C4-2B (cell line): ENCODE measurements around the gene CAD.

ENCODE experiments used
- H3K27ac ChIP-seq: fragments of 450-650 bp; 2 replicates; pipeline ENCODE4 v1.5.1; 2017
- CTCF ChIP-seq: fragments of 450-650 bp; conservative IDR thresholded peaks from 2 replicates; pipeline ENCODE4 v1.5.1; 2017; ENCODE audit warnings: mild to moderate bottlenecking
- ZFX ChIP-seq: fragments of 450-650 bp; IDR thresholded peaks from 2 replicates; pipeline ENCODE4 v1.6.1; 2017

Gene CAD

GRCh38 chr2:27211943-27212625, 5.1 kb upstream of the CAD start, which contains the start of the genes ATRAID and SLC5A6:
ATRAID (plus strand) TSS chr2:27212041; CDS start chr2:27212369, 328 bp downstream.
SLC5A6 (minus strand) TSS chr2:27212268; CDS start chr2:27207650, 4,618 bp downstream.
- TF ChIP-seq CTCF (no peak), ZFX (peak; percentile 91)
- H3K27ac ChIP-seq, result peak within 1 kb of the TSS; percentile 95

GRCh38 chr2:27212626-27213471, 4.3 kb upstream of the CAD start:
- TF ChIP-seq CTCF (no peak), ZFX (peak; percentile 55)
- H3K27ac ChIP-seq, result peak overlapping the region; percentile 95

- no peak for TF ChIP-seq ZFX
- TF ChIP-seq CTCF, result no peak
- H3K27ac ChIP-seq, result no peak overlapping the region
Measured at GRCh38 chr2:27214941-27215340, 2.2 kb upstream of the CAD start.

- peak overlapping the region; percentile 86 for H3K27ac ChIP-seq
- TF ChIP-seq CTCF (no peak), ZFX (no peak)
Measured at GRCh38 chr2:27216416-27217137, 592 bp upstream of the CAD start.

GRCh38 chr2:27218614-27219013, 1.4 kb downstream of the CAD start:
- H3K27ac ChIP-seq, result no peak overlapping the region

GRCh38 chr2:27219091-27219490, 1.9 kb downstream of the CAD start:
- TF ChIP-seq ZFX (no peak), CTCF (no peak)
- H3K27ac ChIP-seq, result no peak overlapping the region

More at GRCh38 chr2:27218614-27219013, 1.4 kb downstream of the CAD start:
- TF ChIP-seq ZFX, result no peak
- TF ChIP-seq CTCF, result no peak
